ENCODE data around the gene CNEP1R1.

CNEP1R1 gene

DNA sequence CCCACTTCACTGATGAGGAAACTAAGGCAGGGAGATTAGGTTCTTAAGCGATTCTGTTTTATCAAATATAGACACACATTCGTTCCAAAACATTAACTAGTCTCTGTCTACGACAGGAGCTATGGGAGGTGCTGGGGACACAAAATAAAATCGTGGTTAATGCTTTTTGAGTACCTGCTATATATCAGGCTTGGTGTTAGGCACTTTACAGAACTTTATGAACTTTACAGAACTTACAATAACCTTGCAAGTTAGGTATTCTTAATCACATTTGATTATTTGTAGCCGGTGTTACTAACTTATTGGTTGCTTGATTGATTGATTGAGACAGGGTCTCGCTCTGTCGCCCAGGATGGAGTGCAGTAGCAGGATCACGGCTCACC, 40.2 kb downstream of the CNEP1R1 start:
- DNase-seq (ENCODE audit: low read depth in 2 of 2) = no peak

DNA sequence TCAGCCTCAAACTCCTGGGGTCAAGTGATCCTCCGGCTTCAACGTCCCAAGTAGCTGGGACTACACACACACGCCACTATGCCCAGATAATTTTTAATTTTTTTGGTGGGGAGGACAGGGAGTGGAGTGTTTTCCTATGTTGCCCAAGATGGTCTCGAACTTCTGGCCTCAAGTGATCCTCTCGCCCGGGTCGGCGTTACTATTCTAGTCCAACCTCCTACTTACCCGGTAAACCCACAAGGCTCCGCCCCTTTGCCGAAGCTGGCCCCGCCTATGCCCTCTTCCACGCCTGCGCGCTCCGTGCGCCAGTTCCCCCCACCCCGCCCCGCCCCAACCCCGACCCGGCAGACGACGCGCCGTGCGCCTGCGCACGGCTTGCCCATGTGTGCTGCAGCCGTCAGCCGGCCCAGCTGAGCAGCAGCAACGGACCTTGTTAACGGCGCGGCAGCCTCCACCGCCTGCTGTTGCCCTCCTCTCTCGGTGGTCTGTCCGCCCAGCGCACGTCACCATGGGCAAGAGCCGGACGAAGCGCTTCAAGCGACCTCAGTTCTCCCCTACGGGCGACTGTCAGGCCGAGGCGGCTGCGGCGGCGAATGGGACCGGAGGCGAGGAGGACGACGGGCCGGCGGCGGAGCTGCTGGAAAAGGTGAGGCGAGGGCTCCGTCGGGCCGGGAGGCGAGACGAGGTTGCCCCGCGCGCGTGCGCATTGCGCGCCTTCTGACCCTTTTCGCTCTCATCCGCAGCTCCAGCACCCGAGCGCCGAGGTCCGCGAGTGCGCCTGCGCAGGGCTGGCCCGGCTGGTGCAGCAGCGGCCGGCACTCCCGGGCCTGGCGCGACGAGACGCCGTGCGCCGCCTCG, 40.8 kb downstream of the CNEP1R1 start, which contains the start of gene HEATR3:
TSS of gene HEATR3 (plus strand) at position 347 of the 858 bp plus-strand sequence. CDS start at position 509, 162 bp downstream.
- peak; percentile 79 to 83 for DNase-seq (ENCODE audit: low read depth in 2 of 2)

DNA sequence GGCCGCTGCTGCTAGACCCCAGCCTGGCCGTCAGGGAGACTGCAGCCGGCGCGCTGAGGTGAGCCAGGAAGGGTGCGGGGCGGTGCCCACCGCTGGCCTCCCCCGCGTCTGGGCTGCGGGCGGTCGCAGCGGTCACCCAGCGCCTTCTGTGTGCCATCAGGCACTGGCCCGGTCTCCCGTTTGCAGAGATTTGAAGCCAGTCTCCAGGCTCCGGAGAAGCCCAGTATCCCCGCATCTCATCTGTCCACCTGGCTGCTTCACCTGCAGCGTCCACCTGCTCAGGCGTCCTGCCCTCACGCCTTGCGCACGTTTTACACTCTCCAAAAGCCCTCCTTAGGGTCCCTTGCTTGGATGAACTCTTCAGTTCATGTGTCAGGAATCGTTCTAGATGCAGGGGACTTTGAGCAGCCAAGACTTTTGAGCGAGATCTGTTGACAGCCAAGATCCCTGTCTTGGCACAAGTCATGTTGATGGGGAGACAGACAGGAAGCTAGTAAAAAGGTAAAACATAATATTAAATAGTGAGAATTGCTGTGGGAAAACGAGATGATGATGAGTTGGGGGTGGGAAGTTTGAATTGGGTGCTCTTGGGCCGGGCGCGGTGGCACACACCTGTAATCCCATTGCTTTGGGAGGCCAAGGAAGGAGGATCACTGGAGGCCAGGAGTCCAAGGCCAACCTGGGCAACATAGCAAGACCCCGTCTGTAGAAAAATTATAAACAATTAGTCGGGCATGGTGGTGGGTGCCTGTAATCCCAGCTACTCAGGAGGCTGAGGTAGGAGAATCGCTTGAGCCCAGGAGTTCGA, 41.7 kb downstream of the CNEP1R1 start:
- no peak for DNase-seq (ENCODE audit: low read depth in 2 of 2)

DNA sequence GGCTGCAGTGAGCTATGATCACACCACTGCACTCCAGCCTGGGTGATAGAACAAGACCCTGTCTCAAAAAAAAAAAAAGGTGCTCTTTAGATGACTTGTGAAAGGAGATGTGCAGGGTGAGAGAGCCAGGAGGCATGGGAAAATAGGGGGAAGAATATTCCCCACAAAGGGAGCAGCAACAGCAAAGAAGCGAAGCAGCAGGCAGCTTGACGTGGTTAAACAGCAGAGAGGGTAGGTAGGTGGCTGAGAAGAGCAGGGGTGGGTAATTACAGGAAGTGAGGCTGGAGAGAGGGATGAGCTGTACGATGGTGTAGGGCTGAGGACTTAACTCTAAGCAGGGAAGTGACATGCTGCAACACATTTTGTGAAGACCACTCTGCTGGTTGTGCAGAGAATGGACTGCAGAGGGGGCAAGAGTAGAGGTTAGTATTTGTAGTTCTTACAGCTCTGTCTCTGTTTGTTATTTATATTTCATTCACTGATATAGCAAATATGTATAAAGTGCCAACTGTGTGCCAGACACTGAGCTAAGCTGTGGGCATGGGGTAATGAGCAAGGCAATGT, 42.3 kb downstream of the CNEP1R1 start:
- DNase-seq (ENCODE audit: low read depth in 2 of 2) = peak in 1 of 2 experiments; percentile 7

DNA sequence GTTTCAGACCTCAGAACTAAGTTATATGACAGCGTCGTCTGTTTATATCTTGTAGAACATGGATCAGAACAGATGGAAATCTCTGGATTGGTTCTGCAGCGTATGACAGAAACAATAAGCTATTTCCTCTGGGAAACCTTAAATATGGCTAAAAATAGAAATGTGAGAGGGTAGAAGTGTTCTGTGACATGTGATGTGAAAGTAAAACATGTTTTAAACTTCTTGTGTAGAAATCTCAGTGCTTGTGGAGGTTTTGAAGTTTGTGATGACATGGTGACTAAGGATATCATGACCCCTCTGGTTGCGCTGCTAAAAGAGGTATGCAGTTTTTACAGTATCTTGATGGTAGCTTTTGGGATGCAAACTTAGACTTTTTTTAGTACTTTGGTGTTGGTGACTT, 43.5 kb downstream of the CNEP1R1 start:
- DNase-seq (ENCODE audit: low read depth in 2 of 2) = peak in 1 of 2 experiments; percentile 7

DNA sequence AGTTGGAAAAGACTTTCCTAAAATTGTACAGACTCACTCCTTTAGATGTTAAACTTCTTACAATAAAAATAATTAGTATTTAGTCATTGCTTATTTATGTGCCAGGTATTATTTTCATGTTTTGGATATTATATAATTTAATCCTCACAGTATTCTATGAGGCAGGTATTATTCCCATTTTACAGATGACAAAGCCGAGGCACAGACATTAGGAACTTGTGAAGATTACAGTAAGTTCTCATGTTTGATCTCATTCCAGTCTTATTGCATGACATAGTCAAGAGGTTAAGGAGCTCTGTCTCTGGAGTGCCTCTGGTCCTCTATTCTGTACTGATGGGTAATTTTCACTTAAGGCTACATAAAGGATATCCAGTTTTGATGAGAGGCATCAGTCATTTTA, 44.0 kb downstream of the CNEP1R1 start:
- no peak for DNase-seq (ENCODE audit: low read depth in 2 of 2)

DNA sequence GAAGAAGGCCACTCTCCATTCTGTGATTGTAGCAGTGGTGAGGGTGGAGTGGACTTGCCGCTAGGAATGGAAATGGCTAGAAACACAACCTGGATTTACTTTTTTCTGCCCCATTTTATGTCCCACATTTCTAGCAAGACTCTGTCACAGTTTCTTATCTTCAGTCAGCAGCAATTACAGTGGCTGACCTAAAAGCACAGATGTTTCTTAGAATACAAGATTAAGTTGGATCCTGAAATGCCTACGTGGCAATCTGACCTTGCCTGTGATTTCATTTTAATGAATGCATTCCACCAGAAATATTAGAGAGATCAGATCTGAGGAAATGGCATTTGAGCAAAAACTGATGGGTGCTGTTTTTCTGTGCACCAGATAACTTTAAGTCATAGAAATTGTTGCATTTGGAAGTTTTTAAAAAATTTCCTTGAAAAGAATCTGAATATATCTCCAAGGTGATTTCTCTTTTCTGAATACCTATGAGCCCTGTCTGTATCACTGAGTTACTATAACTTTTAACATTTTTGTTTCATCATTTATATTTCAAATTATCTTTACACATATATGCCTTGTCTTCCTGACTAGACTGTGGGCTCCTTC, 46.1 kb downstream of the CNEP1R1 start:
- DNase-seq (ENCODE audit: low read depth in 2 of 2) = no peak

DNA sequence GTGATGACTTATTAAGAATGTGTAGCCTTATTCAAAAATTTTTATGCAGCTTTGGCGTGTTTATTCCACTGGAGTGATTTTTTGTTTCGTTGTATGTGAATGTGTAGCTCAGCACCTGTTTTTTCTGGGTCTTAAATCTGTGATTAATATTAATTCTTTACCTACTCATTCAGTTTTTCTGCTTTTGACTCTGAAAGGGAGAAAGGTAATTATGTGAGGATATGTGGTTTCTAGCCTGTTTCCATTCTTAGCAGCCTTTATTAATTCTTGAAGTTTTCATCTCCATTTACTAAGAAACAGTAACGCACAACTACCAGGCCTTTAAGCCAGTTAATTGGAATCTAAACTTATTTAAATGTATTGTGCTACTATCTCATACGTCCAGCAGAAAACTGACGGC, 47.7 kb downstream of the CNEP1R1 start:
- no peak for DNase-seq (ENCODE audit: low read depth in 2 of 2)

DNA sequence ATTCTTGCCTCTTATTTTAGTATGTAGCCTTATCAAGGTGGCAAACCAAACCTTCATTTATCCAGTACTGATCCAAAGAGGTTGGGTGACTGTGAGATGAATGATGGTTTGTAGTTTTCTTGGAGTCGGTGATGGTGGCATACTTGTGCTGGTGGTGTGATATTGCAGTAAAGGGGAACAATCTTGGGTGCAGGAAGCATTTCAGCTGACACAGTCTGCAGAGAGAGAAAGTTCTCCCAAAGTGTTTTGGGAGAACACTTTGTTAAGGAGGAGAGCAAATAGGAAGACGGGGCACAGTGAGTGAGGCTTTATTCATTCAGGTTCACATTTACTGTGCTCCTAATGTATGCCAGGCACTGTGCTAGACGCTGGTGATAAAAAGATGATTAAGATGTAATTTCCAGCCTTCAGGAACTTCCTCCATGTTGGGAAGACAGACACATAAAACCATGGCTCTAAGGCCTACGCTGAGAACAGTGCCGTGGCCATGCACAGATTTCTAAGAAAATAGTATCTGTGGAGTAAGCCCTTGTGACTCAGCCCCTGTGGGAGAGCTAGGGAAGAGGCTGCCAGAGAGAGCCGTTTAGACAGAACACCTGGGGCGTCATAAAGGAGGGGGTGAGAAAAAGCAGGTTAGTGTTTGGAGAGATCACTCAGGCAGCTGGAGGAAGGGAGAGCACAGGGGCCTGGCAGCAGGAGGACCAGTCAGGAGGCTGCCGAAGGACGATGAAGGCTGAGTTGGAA, 54.5 kb downstream of the CNEP1R1 start:
- no peak for DNase-seq (ENCODE audit: low read depth in 2 of 2)

DNA sequence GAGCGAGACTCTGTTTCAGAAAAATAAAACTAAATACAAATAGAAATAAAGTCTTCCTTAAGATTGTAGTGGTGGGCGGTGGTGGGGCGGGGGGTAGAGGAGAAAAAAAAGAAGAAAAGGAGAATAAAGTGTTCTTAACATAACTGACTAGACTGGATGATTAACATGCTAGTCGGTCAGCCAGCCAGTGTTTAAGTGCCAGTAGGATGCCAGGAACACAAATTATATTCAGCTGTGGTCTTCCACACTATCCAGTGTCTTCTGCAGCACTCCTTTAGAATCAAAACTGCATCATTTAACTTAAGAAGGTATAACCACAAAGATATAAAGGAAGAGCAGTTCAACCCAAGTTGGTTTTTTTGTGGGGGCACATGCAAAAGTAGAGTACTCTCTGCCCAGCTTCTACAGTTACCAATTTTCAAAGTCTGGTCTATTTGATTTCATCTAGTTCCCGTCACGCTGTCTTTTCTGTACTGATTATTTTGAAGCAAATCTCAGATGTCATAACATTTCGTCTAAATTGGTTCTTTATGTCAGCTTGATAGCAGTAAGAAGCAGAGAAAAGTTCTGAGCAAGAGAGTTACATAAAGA, 56.5 kb downstream of the CNEP1R1 start:
- no peak for DNase-seq (ENCODE audit: low read depth in 2 of 2)

DNA sequence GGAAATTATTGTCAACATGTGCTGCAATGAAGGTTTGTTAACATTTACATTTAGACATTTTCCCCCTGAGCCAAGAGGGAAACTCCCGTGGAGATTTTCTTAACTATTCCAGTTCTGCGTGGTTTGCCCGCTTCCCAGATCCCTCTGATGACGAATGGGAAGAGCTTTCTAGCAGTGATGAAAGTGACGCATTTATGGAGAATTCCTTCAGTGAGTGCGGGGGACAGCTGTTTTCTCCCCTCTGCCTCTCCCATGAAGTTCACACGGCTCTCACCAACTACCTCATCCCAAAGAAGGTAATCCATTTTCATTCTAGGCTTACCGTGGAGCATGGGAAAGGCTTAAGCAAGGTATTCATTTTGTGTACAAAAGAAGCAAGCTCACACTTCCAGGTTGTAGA, 59.0 kb downstream of the CNEP1R1 start:
- DNase-seq (ENCODE audit: low read depth in 2 of 2) = no peak

DNA sequence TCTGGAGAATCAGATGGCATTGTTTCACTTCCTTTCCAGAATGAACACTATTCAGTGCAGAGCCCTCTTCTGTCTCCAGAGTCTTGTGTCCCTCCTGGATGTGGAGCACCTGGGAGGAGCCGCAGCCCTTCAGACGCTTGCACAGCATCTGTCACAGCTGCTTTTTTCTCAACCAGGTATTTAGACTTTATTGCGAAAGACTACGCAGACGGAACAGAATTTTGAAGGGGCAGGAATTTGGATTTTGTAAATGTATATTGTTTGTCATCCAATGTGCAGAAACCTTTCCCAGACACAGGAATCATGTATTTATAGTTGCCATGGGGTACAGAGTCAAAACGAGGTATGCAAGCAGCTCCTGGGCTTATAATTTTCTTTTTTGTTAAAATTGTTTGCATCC, 61.2 kb downstream of the CNEP1R1 start:
- no peak for DNase-seq (ENCODE audit: low read depth in 2 of 2)
